Measurements from ENCODE around the gene FGF8. TPM values are rescaled to one million over a fixed set of nuclear protein-coding genes. Genes with fewer than 3 reads are reported as not detected.

The FGF8 gene
- total and polyA plus RNA-seq, 2 of the 8 experiments (the other 6 are each of a cell fraction or from before 2014, with no cell fraction given), result 1.1 to 3.9 TPM

GRCh38 chr10:101793526-101793925, 17.6 kb upstream of the FGF8 start (continued):
- TF ChIP-seq CHD7 (IDR thresholded peaks at IDR 0.05; ENCODE audit: insufficient replicate concordance, low read length), result no peak

Measured in H1 (cell line).